ENCODE data around the gene GAL3ST3.

Gene GAL3ST3

DNA sequence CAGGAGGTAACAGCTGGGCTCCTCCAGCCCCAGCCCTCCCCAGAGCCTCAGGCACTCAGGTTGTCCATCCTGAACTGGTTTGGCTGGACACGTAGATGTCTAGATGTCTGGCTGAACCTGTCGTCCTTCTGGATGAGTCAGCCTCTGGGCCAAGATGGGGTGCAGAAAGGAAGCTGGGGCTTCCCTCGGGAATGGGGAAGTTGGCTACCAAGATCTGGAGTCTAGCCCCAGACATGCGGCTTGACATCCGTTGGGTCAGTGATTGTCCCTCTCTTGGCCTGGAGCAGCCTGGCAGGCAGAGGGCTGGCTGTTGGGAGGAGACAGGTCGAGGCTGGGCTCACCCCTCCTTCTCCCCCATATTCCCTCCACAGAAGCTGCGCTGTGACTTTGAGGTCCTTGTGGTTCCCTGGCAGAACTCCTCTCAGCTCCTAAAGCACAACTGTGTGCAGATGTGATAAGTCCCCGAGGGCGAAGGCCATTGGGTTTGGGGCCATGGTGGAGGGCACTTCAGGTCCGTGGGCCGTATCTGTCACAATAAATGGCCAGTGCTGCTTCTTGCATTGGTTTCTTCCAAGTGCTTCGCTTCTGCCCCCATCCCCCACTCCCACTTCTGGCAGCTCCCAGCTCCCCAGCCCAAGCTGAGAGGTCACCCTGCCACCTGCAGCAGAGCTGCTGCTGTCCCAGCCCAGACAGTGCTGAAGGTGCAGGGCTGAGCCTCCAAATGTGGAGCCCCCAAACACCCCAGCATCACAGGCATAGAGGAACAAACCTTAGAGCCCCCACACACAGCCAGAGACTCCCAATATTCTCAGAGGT, 35.8 kb downstream of the GAL3ST3 start:
- DNase-seq: no peak

DNA sequence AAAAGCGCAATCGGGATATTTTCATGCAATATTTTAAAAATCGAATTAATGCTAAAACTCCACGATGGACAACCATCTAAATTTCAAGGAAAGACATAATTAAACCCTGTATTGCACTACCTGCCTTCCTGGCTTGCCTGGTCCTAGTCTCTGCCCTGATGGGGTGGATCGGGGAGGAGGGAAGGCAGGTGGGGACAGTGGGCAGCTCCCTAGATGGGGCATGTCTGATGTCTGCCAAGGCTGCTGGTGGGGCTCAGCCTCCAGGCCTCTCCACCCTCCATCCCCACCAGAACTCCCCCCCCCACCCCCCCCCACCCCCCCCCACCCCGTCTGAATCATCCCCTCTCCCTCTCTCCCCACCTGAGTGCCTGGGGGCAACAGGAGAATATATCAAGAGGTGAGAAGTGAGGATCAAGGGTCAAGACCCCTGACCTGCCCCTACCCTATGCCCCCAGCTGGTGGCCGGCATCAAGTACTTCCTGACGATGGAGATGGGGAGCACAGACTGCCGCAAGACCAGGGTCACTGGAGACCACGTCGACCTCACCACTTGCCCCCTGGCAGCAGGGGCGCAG, 36.5 kb downstream of the GAL3ST3 start:
- Histone ChIP-seq H3K9me3 (replicated peaks; ENCODE audit: insufficient read depth, low read length) (no peaks in the 10 kb centered on the region), H3K9me2 (replicated peaks; ENCODE audit: insufficient read depth, low read length) (no peaks in the 10 kb centered on the region), H3K4me3 (ENCODE audit: low read length) (no peak overlapping the region), H4K20me1 (ENCODE audit: insufficient read depth, low read length) (no peaks in the 10 kb centered on the region), H3K4me2 (ENCODE audit: low read depth, low read length) (no peak overlapping the region), H3K27ac (ENCODE audit: low read length) (no peak overlapping the region), H3K9ac (ENCODE audit: low read length) (no peak overlapping the region), H3F3A (ENCODE audit: insufficient read depth, low read length) (no peaks in the 10 kb centered on the region), H3K4me1 (ENCODE audit: low read length) (no peaks in the 10 kb centered on the region), H3K36me3 (replicated peaks; ENCODE audit: insufficient read depth, low read length) (no peaks in the 10 kb centered on the region), H2AFZ (ENCODE audit: low read length) (no peak overlapping the region), H3K27me3 (replicated peaks; ENCODE audit: insufficient read depth, low read length) (no peaks in the 10 kb centered on the region), H3K79me2 (ENCODE audit: low read length) (no peaks in the 10 kb centered on the region)
- no peak for DNase-seq
- no peak for TF ChIP-seq EZH2phosphoT487 (IDR thresholded peaks at IDR 0.05; ENCODE audit: low read length)
- no peak for TF ChIP-seq EZH2 (optimal IDR thresholded peaks at IDR 0.05; ENCODE audit: low read depth, low read length)
- TF ChIP-seq, protein P1, sequence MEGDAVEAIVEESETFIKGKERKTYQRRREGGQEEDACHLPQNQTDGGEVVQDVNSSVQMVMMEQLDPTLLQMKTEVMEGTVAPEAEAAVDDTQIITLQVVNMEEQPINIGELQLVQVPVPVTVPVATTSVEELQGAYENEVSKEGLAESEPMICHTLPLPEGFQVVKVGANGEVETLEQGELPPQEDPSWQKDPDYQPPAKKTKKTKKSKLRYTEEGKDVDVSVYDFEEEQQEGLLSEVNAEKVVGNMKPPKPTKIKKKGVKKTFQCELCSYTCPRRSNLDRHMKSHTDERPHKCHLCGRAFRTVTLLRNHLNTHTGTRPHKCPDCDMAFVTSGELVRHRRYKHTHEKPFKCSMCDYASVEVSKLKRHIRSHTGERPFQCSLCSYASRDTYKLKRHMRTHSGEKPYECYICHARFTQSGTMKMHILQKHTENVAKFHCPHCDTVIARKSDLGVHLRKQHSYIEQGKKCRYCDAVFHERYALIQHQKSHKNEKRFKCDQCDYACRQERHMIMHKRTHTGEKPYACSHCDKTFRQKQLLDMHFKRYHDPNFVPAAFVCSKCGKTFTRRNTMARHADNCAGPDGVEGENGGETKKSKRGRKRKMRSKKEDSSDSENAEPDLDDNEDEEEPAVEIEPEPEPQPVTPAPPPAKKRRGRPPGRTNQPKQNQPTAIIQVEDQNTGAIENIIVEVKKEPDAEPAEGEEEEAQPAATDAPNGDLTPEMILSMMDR (IDR thresholded peaks at IDR 0.05; ENCODE audit: low read length): no peak

More for the DNA sequence above, 35.8 kb downstream of the GAL3ST3 start:
- Histone ChIP-seq H3F3A (ENCODE audit: insufficient read depth, low read length) (no peaks in the 10 kb centered on the region), H3K27ac (ENCODE audit: low read length) (no peak overlapping the region), H4K20me1 (ENCODE audit: insufficient read depth, low read length) (no peaks in the 10 kb centered on the region), H3K9me2 (replicated peaks; ENCODE audit: insufficient read depth, low read length) (no peaks in the 10 kb centered on the region), H2AFZ (ENCODE audit: low read length) (no peak overlapping the region), H3K36me3 (replicated peaks; ENCODE audit: insufficient read depth, low read length) (no peaks in the 10 kb centered on the region), H3K9me3 (replicated peaks; ENCODE audit: insufficient read depth, low read length) (no peaks in the 10 kb centered on the region), H3K4me1 (ENCODE audit: low read length) (no peaks in the 10 kb centered on the region), H3K79me2 (ENCODE audit: low read length) (no peaks in the 10 kb centered on the region), H3K27me3 (replicated peaks; ENCODE audit: insufficient read depth, low read length) (no peaks in the 10 kb centered on the region), H3K4me3 (ENCODE audit: low read length) (no peak overlapping the region), H3K9ac (ENCODE audit: low read length) (no peak overlapping the region), H3K4me2 (ENCODE audit: low read depth, low read length) (no peak overlapping the region)
- TF ChIP-seq EZH2 (optimal IDR thresholded peaks at IDR 0.05; ENCODE audit: low read depth, low read length) (no peak), EZH2phosphoT487 (IDR thresholded peaks at IDR 0.05; ENCODE audit: low read length) (no peak)
- TF ChIP-seq, protein P1 (IDR thresholded peaks at IDR 0.05; ENCODE audit: low read length): no peak

DNA sequence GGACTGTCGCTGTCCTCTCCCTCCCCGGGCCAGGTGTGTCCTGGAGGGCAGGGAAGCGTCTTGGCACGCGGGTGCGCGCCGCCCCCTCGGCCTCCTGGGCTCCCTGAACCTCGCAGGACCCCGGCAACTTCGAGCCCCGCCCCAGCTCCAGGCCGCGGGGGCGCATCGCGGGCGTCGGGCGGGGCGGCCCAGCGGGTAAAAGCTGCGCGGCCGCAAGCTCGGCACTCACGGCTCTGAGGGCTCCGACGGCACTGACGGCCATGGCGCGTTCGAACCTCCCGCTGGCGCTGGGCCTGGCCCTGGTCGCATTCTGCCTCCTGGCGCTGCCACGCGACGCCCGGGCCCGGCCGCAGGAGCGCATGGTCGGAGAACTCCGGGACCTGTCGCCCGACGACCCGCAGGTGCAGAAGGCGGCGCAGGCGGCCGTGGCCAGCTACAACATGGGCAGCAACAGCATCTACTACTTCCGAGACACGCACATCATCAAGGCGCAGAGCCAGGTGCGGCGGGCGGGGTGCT, 37.1 kb downstream of the GAL3ST3 start, which contains the start of gene CST6:
Gene CST6 (plus strand): TSS at position 224 of the 519 bp plus-strand sequence. CDS start 37 bp downstream, at position 261.
- no peaks in the 10 kb centered on the region for H3K36me3 ChIP-seq (replicated peaks; ENCODE audit: insufficient read depth, low read length)
- no peak for DNase-seq
- no peaks in the 10 kb centered on the region for H3K27me3 ChIP-seq (replicated peaks; ENCODE audit: insufficient read depth, low read length)
- H3F3A ChIP-seq (ENCODE audit: insufficient read depth, low read length): no peaks in the 10 kb centered on the region
- TF ChIP-seq, protein P1 (IDR thresholded peaks at IDR 0.05; ENCODE audit: low read length): no peak
- TF ChIP-seq EZH2phosphoT487 (IDR thresholded peaks at IDR 0.05; ENCODE audit: low read length): no peak
- no peak for TF ChIP-seq EZH2 (optimal IDR thresholded peaks at IDR 0.05; ENCODE audit: low read depth, low read length)
- no peaks in the 10 kb centered on the region for H4K20me1 ChIP-seq (ENCODE audit: insufficient read depth, low read length)
- H2AFZ ChIP-seq (ENCODE audit: low read length): no peak within 1 kb of the TSS
- H3K9me2 ChIP-seq (replicated peaks; ENCODE audit: insufficient read depth, low read length): no peaks in the 10 kb centered on the region
- H3K79me2 ChIP-seq (ENCODE audit: low read length): no peaks in the 10 kb centered on the region
- no peak within 1 kb of the TSS for H3K27ac ChIP-seq (ENCODE audit: low read length)
- peaks cover 5% of the 10 kb centered on the region for H3K4me1 ChIP-seq (ENCODE audit: low read length)
- no peaks in the 10 kb centered on the region for H3K9me3 ChIP-seq (replicated peaks; ENCODE audit: insufficient read depth, low read length)
- no peak within 1 kb of the TSS for H3K4me2 ChIP-seq (ENCODE audit: low read depth, low read length)
- H3K9ac ChIP-seq (ENCODE audit: low read length): no peak within 1 kb of the TSS
- H3K4me3 ChIP-seq (ENCODE audit: low read length): no peak within 1 kb of the TSS

Measured in MM.1S (cell line).